GM19372 (cell line): Measurements from ENCODE around the gene CTDSPL.
"Not testable (repeated sequence)": the region's sequence is repeated elsewhere in the genome, so short reads cannot be mapped to it uniquely, and the experiment has no call there.

Experiments used
- ATAC-seq: cut with Tn5 transposase; IDR thresholded peaks from one replicate; pipeline ENCODE4 v1.9.1; 2021; ENCODE audit warnings: mild to moderate bottlenecking, low read depth, moderate library complexity; ENCODE audit not compliant: unreplicated experiment

Gene CTDSPL

GRCh38 chr3:37982331-37982730, 120.7 kb downstream of the CTDSPL start:
- no peak for ATAC-seq

GRCh38 chr3:37984051-37984450, 122.4 kb downstream of the CTDSPL start:
- no peak for ATAC-seq

GRCh38 chr3:37984596-37984995, 122.9 kb downstream of the CTDSPL start:
- ATAC-seq = no peak

- no peak for ATAC-seq
Observed at GRCh38 chr3:37985637-37986320, 124.1 kb downstream of the CTDSPL start.

- ATAC-seq = no peak
Observed at GRCh38 chr3:37986479-37987314, 125.0 kb downstream of the CTDSPL start.

- ATAC-seq = no peak
Observed at GRCh38 chr3:37987315-37987697, 125.6 kb downstream of the CTDSPL start.

GRCh38 chr3:37987751-37988179, 126.1 kb downstream of the CTDSPL start:
- no peak for ATAC-seq

- not testable (repeated sequence) for ATAC-seq
Observed at GRCh38 chr3:37988376-37988775, 126.7 kb downstream of the CTDSPL start.

- no peak for ATAC-seq
Observed at GRCh38 chr3:37988931-37989525, 127.3 kb downstream of the CTDSPL start.

GRCh38 chr3:37989821-37990480, 128.3 kb downstream of the CTDSPL start:
- ATAC-seq = no peak

GRCh38 chr3:37990527-37990926, 128.8 kb downstream of the CTDSPL start, which contains the start of gene VILL:
Gene VILL, plus strand, starts transcription at chr3:37990786. Its CDS starts 2,887 bp downstream, at chr3:37993673.
- no peak for ATAC-seq

GRCh38 chr3:37991109-37991508, 129.4 kb downstream of the CTDSPL start:
- no peak for ATAC-seq

GRCh38 chr3:37991823-37992222, 130.1 kb downstream of the CTDSPL start:
- no peak for ATAC-seq

- ATAC-seq = no peak
Observed at GRCh38 chr3:37992271-37993066, 130.8 kb downstream of the CTDSPL start.

GRCh38 chr3:37993067-37993455, 131.4 kb downstream of the CTDSPL start:
- ATAC-seq = no peak

GRCh38 chr3:37993460-37993819, 131.8 kb downstream of the CTDSPL start:
- ATAC-seq = no peak

- peak; percentile 55 for ATAC-seq
Observed at GRCh38 chr3:37993820-37994638, 132.3 kb downstream of the CTDSPL start.

GRCh38 chr3:37994639-37994972, 132.9 kb downstream of the CTDSPL start:
- no peak for ATAC-seq
